HEK293 (cell line): Measurements from ENCODE around the gene AMPD1.

Experiments
- CTCF ChIA-PET: fragments of 350-600 bp; formaldehyde crosslinking; extraction: SDS; loops from one replicate; lab custom pipeline; 2021; ENCODE audit warnings: antibody characterized with exemption; lab: Yijun Ruan, JAX
- POLR2A ChIA-PET: fragments of 300-600 bp; formaldehyde crosslinking; extraction: SDS; loops from one replicate; lab custom pipeline; 2020; ENCODE audit warnings: antibody characterized with exemption, inconsistent platforms; lab: Yijun Ruan, JAX
- H3K27ac ChIP-seq: fragments of 200-500 bp; sonication (Bioruptor generic); 2 replicates; pipeline ENCODE4 v1.5.1; 2014; ENCODE audit warnings: low read depth, low read length, control low read depth, inconsistent platforms; ENCODE audit errors: extremely low read depth
- H3K36me3 ChIP-seq, 2 experiments: fragments of 200-500 bp in 1 of 2; sonication (Bioruptor generic) in 1 of 2; 1 replicate in 1 of 2; 2 replicates in 1 of 2; pipeline ENCODE4 v1.5.1; 2014 to 2017; ENCODE audit warnings: inconsistent platforms in 2 of 2, low read length in 2 of 2; ENCODE audit not compliant: control insufficient read depth in 2 of 2, insufficient read depth in 1 of 2
- H3K4me1 ChIP-seq: fragments of 200-500 bp; sonication (Bioruptor generic); 2 replicates; pipeline ENCODE4 v1.5.1; 2014; ENCODE audit warnings: mild to moderate bottlenecking, low read length, inconsistent platforms; ENCODE audit not compliant: control insufficient read depth, insufficient read depth
- H3K4me3 ChIP-seq: 2 replicates; pipeline ENCODE4 v1.5.1; 2011; ENCODE audit warnings: low read depth, mild to moderate bottlenecking, control low read depth, low read length, moderate library complexity
- H3K9me3 ChIP-seq: fragments of 200-500 bp; sonication (Bioruptor generic); 2 replicates; pipeline ENCODE4 v1.5.1; 2014; ENCODE audit warnings: low read depth, low read length, inconsistent platforms; ENCODE audit not compliant: control insufficient read depth, insufficient read depth
- BCL11A ChIP-seq: fragments of 450-650 bp; formaldehyde crosslinking; IDR thresholded peaks from 2 replicates; pipeline ENCODE4 v1.5.1; 2016; ENCODE audit warnings: low read depth, missing biosample characterization, missing genetic modification characterization
- EGR2 ChIP-seq: fragments of 450-650 bp; formaldehyde crosslinking; IDR thresholded peaks from 2 replicates; pipeline ENCODE4 v1.5.1; 2016; ENCODE audit warnings: low read depth, missing biosample characterization, missing genetic modification characterization
- GLIS1 ChIP-seq: fragments of 450-650 bp; formaldehyde crosslinking; IDR thresholded peaks from 2 replicates; pipeline ENCODE4 v1.5.1; 2016; ENCODE audit warnings: missing biosample characterization, missing genetic modification characterization
- GLIS2 ChIP-seq: fragments of 450-650 bp; formaldehyde crosslinking; IDR thresholded peaks from 2 replicates; pipeline ENCODE4 v1.5.1; 2016; ENCODE audit warnings: missing biosample characterization, missing genetic modification characterization
- PRDM1 ChIP-seq: fragments of 450-650 bp; formaldehyde crosslinking; IDR thresholded peaks from 2 replicates; pipeline ENCODE4; 2016; ENCODE audit warnings: missing biosample characterization, missing genetic modification characterization
- REST ChIP-seq: fragments of 450-650 bp; formaldehyde crosslinking; IDR thresholded peaks from 2 replicates; pipeline ENCODE4 v1.5.1; 2016; ENCODE audit warnings: missing biosample characterization, missing genetic modification characterization
- SCRT1 ChIP-seq: fragments of 450-650 bp; formaldehyde crosslinking; IDR thresholded peaks from 2 replicates; pipeline ENCODE4 v1.5.1; 2016; ENCODE audit warnings: missing biosample characterization, missing genetic modification characterization, borderline replicate concordance
- SCRT2 ChIP-seq: fragments of 450-650 bp; formaldehyde crosslinking; IDR thresholded peaks from 2 replicates; pipeline ENCODE4 v1.5.1; 2016; ENCODE audit warnings: missing biosample characterization, missing genetic modification characterization
- SP3 ChIP-seq: fragments of 450-650 bp; formaldehyde crosslinking; IDR thresholded peaks from 2 replicates; pipeline ENCODE4 v1.5.1; 2016; ENCODE audit warnings: missing biosample characterization, missing genetic modification characterization
- SP7 ChIP-seq: fragments of 450-650 bp; formaldehyde crosslinking; IDR thresholded peaks from 2 replicates; pipeline ENCODE4 v1.5.1; 2016; ENCODE audit warnings: missing biosample characterization, missing genetic modification characterization
- ZBTB1 ChIP-seq: fragments of 450-650 bp; formaldehyde crosslinking; IDR thresholded peaks from 2 replicates; pipeline ENCODE4 v1.5.1; 2016; ENCODE audit warnings: missing biosample characterization, missing genetic modification characterization
- ZFP3 ChIP-seq: fragments of 450-650 bp; formaldehyde crosslinking; IDR thresholded peaks from 2 replicates; pipeline ENCODE4 v1.5.1; 2016; ENCODE audit warnings: low read depth, missing biosample characterization, missing genetic modification characterization
- ZNF112 ChIP-seq: fragments of 450-650 bp; formaldehyde crosslinking; IDR thresholded peaks from 2 replicates; pipeline ENCODE4 v1.5.0; 2017; ENCODE audit warnings: missing biosample characterization, missing genetic modification characterization
- ZNF114 ChIP-seq: fragments of 450-650 bp; formaldehyde crosslinking; IDR thresholded peaks from 2 replicates; pipeline ENCODE4 v1.5.0; 2017; ENCODE audit warnings: missing biosample characterization, missing genetic modification characterization
- ZNF184 ChIP-seq: fragments of 450-650 bp; IDR thresholded peaks from 2 replicates; pipeline ENCODE4 v1.5.1; 2018; ENCODE audit warnings: missing biosample characterization, mild to moderate bottlenecking, missing genetic modification characterization
- ZNF341 ChIP-seq: fragments of 450-650 bp; formaldehyde crosslinking; IDR thresholded peaks from 2 replicates; pipeline ENCODE4; 2016; ENCODE audit warnings: low read depth, missing biosample characterization, missing genetic modification characterization
- ZNF488 ChIP-seq: fragments of 450-650 bp; formaldehyde crosslinking; IDR thresholded peaks from 2 replicates; pipeline ENCODE4 v1.5.1; 2016; ENCODE audit warnings: missing biosample characterization, missing genetic modification characterization
- ZNF501 ChIP-seq: fragments of 450-650 bp; formaldehyde crosslinking; IDR thresholded peaks from 2 replicates; pipeline ENCODE4 v1.5.1; 2016; ENCODE audit warnings: missing biosample characterization, missing genetic modification characterization
- ZNF596 ChIP-seq: fragments of 450-650 bp; IDR thresholded peaks from 2 replicates; pipeline ENCODE4 v1.5.0; 2018; ENCODE audit warnings: missing biosample characterization, mild to moderate bottlenecking, missing genetic modification characterization, moderate library complexity
- ZNF645 ChIP-seq: fragments of 450-650 bp; formaldehyde crosslinking; IDR thresholded peaks from 2 replicates; pipeline ENCODE4; 2016; ENCODE audit warnings: missing biosample characterization, missing genetic modification characterization
- ZNF677 ChIP-seq: fragments of 450-650 bp; IDR thresholded peaks from 2 replicates; pipeline ENCODE4 v1.5.0; 2018; ENCODE audit warnings: missing biosample characterization, mild to moderate bottlenecking, missing genetic modification characterization, moderate library complexity
- ZNF692 ChIP-seq: fragments of 450-650 bp; formaldehyde crosslinking; IDR thresholded peaks from 2 replicates; pipeline ENCODE4 v1.5.1; 2016; ENCODE audit warnings: missing biosample characterization, missing genetic modification characterization
- ZNF776 ChIP-seq: fragments of 450-650 bp; formaldehyde crosslinking; IDR thresholded peaks from 2 replicates; pipeline ENCODE4 v1.5.0; 2017; ENCODE audit warnings: missing biosample characterization, missing genetic modification characterization, borderline replicate concordance
- ZSCAN4 ChIP-seq: fragments of 450-650 bp; formaldehyde crosslinking; IDR thresholded peaks from 2 replicates; pipeline ENCODE4 v1.5.1; 2017; ENCODE audit warnings: missing biosample characterization, missing genetic modification characterization

Gene AMPD1

GRCh38 chr1:114668373-114668772 lies 27.0 kb downstream of the AMPD1 start:
- no peak for TF ChIP-seq ZBTB1 (tag by site-specific recombination)
- TF ChIP-seq SCRT2 (tag by site-specific recombination), result peak; percentile 64
- TF ChIP-seq ZSCAN4 (tag by site-specific recombination), result peak; percentile 61; the same call in 1 of the 2 replicates
- no peak for TF ChIP-seq ZNF692 (tag by site-specific recombination)
- TF ChIP-seq SP7 (tag by site-specific recombination), result peak; percentile 66
- peak; percentile 42; the same call in 1 of the 2 replicates for TF ChIP-seq SCRT1 (tag by site-specific recombination)
- no peaks in the 10 kb centered on the region; a peak in 1 of 3 replicates for H3K36me3 ChIP-seq
- H3K9me3 ChIP-seq, result no peaks in the 10 kb centered on the region
- POLR2A ChIA-PET, result interaction anchor here (0.7 to 2.4 kb wide), 2 partner anchors 8 to 27 kb away, joined by 3 to 15 read pairs; no protein-coding TSS in a partner anchor
- CTCF ChIA-PET, result interaction anchor here (0.6 to 1.5 kb wide), 4 partner anchors 12 to 242 kb away, joined by 3 to 5 read pairs (median 4); no protein-coding TSS in a partner anchor
- H3K4me1 ChIP-seq, result peaks cover 6% of the 10 kb centered on the region; the same call in 1 of the 2 replicates
- no peak overlapping the region for H3K4me3 ChIP-seq
- H3K27ac ChIP-seq, result no peak overlapping the region

- Histone ChIP-seq H3K27ac (no peak overlapping the region), H3K4me3 (no peak overlapping the region), H3K36me3 (no peaks in the 10 kb centered on the region; a peak in 1 of 3 replicates), H3K9me3 (no peaks in the 10 kb centered on the region), H3K4me1 (peaks cover 6% of the 10 kb centered on the region; the same call in 1 of the 2 replicates)
- TF ChIP-seq ZNF184 (tag by site-specific recombination) (no peak), ZFP3 (tag by site-specific recombination) (peak; percentile 89)
- CTCF ChIA-PET, result no interaction called here
- POLR2A ChIA-PET, result no interaction called here
Measured at GRCh38 chr1:114666954-114667353, 28.4 kb downstream of the AMPD1 start.

- no peaks in the 10 kb centered on the region for H3K4me1 ChIP-seq
- no peaks in the 10 kb centered on the region; a peak in 1 of 3 replicates for H3K36me3 ChIP-seq
- ChIA-PET CTCF (interaction anchor here (0.6 to 1.2 kb wide), 5 partner anchors 16 to 394 kb away, joined by 3 read pairs; no protein-coding TSS in a partner anchor), POLR2A (interaction anchor here (2.1 kb wide), 1 partner anchor 9 kb away, joined by 15 read pairs; the partner anchor contains the start of gene DENND2C)
- no peak overlapping the region for H3K4me3 ChIP-seq
- no peaks in the 10 kb centered on the region for H3K9me3 ChIP-seq
- no peak overlapping the region for H3K27ac ChIP-seq
- peak; percentile 22; the same call in 1 of the 2 replicates for TF ChIP-seq GLIS1 (tag by site-specific recombination)
- no peak for TF ChIP-seq GLIS2
- no peak for TF ChIP-seq ZNF677
- TF ChIP-seq ZNF488 (tag by site-specific recombination), result no peak
- TF ChIP-seq ZNF596 (tag by site-specific recombination), result no peak
- TF ChIP-seq ZNF645 (tag by site-specific recombination), result no peak
- no peak for TF ChIP-seq ZNF114 (tag by site-specific recombination)
- TF ChIP-seq EGR2 (tag by site-specific recombination), result no peak
- peak; percentile 57; the same call in 1 of the 2 replicates for TF ChIP-seq PRDM1 (tag by site-specific recombination)
- TF ChIP-seq ZNF112 (tag by site-specific recombination), result no peak
- TF ChIP-seq SP3 (tag by site-specific recombination), result no peak
- TF ChIP-seq ZNF776 (tag by site-specific recombination), result no peak
- TF ChIP-seq REST (tag by site-specific recombination), result no peak
- peak; percentile 52 for TF ChIP-seq ZNF341 (tag by site-specific recombination)
- TF ChIP-seq ZNF501 (tag by site-specific recombination), result no peak
- no peak for TF ChIP-seq BCL11A (tag by site-specific recombination)
Measured at GRCh38 chr1:114660238-114660637, 35.1 kb downstream of the AMPD1 start.
